ENCODE results near the gene MTHFD2.
A peak's percentile ranks its signal among the peaks of the same experiment; 100 is the strongest.

MTHFD2 gene

GRCh38 chr2:74232426-74232825 is 34.0 kb downstream of the MTHFD2 start:
- no peak overlapping the region for H3K9ac ChIP-seq (ENCODE audit: low read length)
- H3K27me3 ChIP-seq (replicated peaks; ENCODE audit: control insufficient read depth, insufficient read depth, low read length): no peaks in the 10 kb centered on the region
- no peaks in the 10 kb centered on the region for H3K4me1 ChIP-seq (ENCODE audit: control insufficient read depth, insufficient read depth, low read length)
- no peaks in the 10 kb centered on the region for H3K36me3 ChIP-seq (ENCODE audit: control insufficient read depth, insufficient read depth, low read length, severe bottlenecking)
- no peak overlapping the region for H3K4me3 ChIP-seq (ENCODE audit: low read length)
- no peak for DNase-seq (ENCODE audit: low read depth)
- H3K9me3 ChIP-seq (ENCODE audit: control insufficient read depth, low read length): no peaks in the 10 kb centered on the region

DNA sequence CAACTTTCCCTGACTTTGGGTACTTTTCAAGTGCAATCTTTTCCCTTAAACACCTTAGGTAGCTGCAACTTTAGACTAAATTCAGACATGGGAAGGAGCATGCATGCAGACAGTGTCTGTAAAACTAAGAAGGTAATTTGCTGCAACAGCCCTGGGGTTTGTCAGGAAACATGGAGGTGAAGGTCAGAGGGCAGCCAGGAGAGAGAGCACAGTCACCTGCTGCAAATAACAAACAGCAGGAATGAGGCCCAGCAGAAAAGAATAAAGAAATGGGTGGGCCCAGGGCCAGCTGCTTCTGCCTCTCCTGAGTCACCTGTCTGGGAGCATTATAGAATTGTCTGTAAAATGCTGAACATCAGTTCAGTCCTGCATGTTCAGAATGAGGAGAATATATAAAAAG is 35.2 kb downstream of the MTHFD2 start:
- H3K27me3 ChIP-seq (replicated peaks; ENCODE audit: control insufficient read depth, insufficient read depth, low read length): no peaks in the 10 kb centered on the region
- no peak for DNase-seq (ENCODE audit: low read depth)
- H3K9ac ChIP-seq (ENCODE audit: low read length): no peak overlapping the region
- no peaks in the 10 kb centered on the region for H3K9me3 ChIP-seq (ENCODE audit: control insufficient read depth, low read length)
- H3K4me1 ChIP-seq (ENCODE audit: control insufficient read depth, insufficient read depth, low read length): no peaks in the 10 kb centered on the region
- no peaks in the 10 kb centered on the region for H3K36me3 ChIP-seq (ENCODE audit: control insufficient read depth, insufficient read depth, low read length, severe bottlenecking)
- no peak overlapping the region for H3K4me3 ChIP-seq (ENCODE audit: low read length)

DNA sequence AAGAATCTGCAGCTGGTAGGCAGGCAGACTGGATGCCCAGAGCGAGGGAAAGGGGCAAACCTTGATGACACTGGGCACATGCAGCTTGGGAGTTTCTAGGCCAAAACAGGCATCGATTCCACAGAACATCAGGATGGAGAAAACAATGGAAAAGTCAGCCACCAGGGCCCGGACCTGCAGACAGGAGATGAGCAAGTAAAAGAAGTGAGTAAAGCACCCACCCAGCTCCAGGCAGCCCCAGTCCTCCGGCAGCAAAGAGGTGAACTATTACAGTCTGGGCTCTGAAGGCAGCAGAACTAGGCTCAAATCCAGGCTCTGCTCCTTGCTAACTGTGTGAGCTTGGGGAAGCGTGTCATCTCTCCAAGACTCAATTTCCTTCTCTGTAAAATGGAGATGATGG is 36.6 kb downstream of the MTHFD2 start:
- DNase-seq (ENCODE audit: low read depth): no peak
- Histone ChIP-seq H3K4me1 (ENCODE audit: control insufficient read depth, insufficient read depth, low read length) (no peaks in the 10 kb centered on the region), H3K36me3 (ENCODE audit: control insufficient read depth, insufficient read depth, low read length, severe bottlenecking) (no peaks in the 10 kb centered on the region), H3K27me3 (replicated peaks; ENCODE audit: control insufficient read depth, insufficient read depth, low read length) (no peaks in the 10 kb centered on the region), H3K9ac (ENCODE audit: low read length) (no peak overlapping the region), H3K4me3 (ENCODE audit: low read length) (no peak overlapping the region), H3K9me3 (ENCODE audit: control insufficient read depth, low read length) (peaks cover 5% of the 10 kb centered on the region)

DNA sequence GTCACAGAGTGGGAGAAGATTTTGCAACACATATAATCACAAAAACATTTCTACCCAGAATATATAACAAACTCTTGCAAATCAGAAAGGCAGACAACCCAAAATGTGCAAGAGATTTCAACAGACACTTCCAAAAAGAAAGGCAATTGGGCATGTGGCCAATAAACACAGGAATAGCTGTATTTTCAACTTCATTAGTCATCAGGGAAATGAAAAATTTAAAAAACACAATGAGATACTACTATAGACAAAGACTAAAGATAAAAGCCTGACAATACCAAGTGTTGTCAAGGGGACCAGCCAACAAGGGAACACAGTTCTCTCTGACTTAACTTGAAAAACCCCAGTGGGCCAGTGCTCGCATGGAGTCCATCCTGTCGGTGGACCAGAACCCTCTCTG is 40.5 kb downstream of the MTHFD2 start:
- H3K9me3 ChIP-seq (ENCODE audit: control insufficient read depth, low read length): peaks cover 5% of the 10 kb centered on the region
- H3K27me3 ChIP-seq (replicated peaks; ENCODE audit: control insufficient read depth, insufficient read depth, low read length): no peaks in the 10 kb centered on the region
- no peak overlapping the region for H3K4me3 ChIP-seq (ENCODE audit: low read length)
- peak; percentile 29 for DNase-seq (ENCODE audit: low read depth)
- H3K9ac ChIP-seq (ENCODE audit: low read length): no peak overlapping the region
- no peaks in the 10 kb centered on the region for H3K4me1 ChIP-seq (ENCODE audit: control insufficient read depth, insufficient read depth, low read length)
- no peaks in the 10 kb centered on the region for H3K36me3 ChIP-seq (ENCODE audit: control insufficient read depth, insufficient read depth, low read length, severe bottlenecking)

DNA sequence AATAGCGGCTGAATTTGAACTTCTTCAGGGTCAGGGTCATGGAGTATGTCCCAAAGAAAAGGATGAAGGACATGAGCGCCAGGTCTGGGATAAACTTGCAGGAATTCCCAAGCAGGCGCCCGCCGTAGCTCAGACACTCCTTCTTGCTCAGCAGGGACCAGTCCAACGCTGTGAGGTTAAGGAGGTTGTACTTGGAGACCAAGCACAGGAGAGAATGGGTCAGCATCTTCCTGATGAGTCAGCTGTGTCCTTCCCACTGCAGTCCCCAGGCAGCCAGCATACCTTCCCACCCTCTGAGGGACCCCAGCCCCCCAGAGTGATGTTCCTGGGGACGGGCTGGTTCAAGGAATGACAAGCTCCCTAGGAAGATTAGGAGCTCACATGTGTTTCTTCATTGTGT is 40.9 kb downstream of the MTHFD2 start:
- no peak overlapping the region for H3K4me3 ChIP-seq (ENCODE audit: low read length)
- DNase-seq (ENCODE audit: low read depth): no peak
- no peaks in the 10 kb centered on the region for H3K36me3 ChIP-seq (ENCODE audit: control insufficient read depth, insufficient read depth, low read length, severe bottlenecking)
- H3K9me3 ChIP-seq (ENCODE audit: control insufficient read depth, low read length): peaks cover 5% of the 10 kb centered on the region
- no peaks in the 10 kb centered on the region for H3K4me1 ChIP-seq (ENCODE audit: control insufficient read depth, insufficient read depth, low read length)
- no peak overlapping the region for H3K9ac ChIP-seq (ENCODE audit: low read length)
- H3K27me3 ChIP-seq (replicated peaks; ENCODE audit: control insufficient read depth, insufficient read depth, low read length): no peaks in the 10 kb centered on the region

DNA sequence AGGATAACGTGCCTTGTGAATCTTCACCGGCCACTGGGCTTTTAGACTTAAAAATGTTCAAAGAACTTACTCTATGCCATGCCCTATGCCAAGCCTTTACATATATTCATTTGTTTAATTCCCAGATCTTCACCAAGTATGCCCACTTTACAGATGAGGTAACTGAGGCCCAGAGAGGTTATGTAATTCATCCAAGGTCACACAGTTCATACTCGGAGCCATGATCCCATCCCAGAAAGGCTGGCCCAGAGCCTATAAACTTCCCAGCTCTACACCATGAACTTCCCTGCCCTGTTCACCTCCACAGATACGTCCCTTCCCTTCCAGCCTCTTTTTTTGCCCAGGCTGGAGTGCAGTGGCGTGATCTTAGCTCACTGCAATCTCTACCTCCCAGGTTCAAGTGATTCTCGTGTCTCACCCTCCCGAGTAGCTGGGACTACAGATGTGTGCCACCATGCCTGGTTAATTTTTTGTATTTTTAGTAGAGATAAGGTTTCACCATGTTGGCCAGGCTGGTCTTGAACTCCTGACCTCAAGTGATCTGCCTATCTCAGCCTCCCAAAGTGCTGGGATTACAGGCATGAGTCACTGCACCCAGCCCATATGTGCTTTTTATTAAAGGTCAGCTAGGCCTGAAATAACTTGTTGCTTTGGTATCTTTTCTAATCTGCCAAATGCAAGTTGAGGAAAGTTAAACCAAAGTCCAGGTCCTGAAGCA is 44.1 kb downstream of the MTHFD2 start:
- no peaks in the 10 kb centered on the region for H3K4me1 ChIP-seq (ENCODE audit: control insufficient read depth, insufficient read depth, low read length)
- H3K36me3 ChIP-seq (ENCODE audit: control insufficient read depth, insufficient read depth, low read length, severe bottlenecking): no peaks in the 10 kb centered on the region

DNA sequence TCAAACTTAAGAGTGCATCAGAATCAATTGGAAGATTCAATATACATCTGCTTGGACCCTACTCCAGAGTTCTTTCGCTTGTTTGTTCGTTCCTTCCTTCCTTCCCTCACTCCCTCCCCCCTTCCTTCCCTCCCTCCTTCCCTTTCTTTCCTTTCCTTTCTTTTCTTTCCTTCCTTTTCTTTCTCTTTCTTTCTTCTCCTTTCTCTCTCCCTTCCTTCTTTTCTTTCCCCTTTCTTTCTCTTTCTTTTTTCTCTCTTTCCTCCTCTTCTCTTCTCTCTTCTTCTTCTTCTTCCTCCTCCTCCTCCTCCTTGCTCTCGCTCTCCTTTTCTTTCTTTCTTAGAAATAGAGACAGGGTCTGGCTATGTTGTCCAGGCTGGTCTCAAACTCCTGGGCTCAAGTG is 45.9 kb downstream of the MTHFD2 start:
- no peaks in the 10 kb centered on the region for H3K27me3 ChIP-seq (replicated peaks; ENCODE audit: control insufficient read depth, insufficient read depth, low read length)
- H3K4me1 ChIP-seq (ENCODE audit: control insufficient read depth, insufficient read depth, low read length): no peaks in the 10 kb centered on the region
- DNase-seq (ENCODE audit: low read depth): no peak
- H3K9me3 ChIP-seq (ENCODE audit: control insufficient read depth, low read length): peaks cover 2% of the 10 kb centered on the region
- H3K4me3 ChIP-seq (ENCODE audit: low read length): no peak overlapping the region
- H3K36me3 ChIP-seq (ENCODE audit: control insufficient read depth, insufficient read depth, low read length, severe bottlenecking): no peaks in the 10 kb centered on the region
- no peak overlapping the region for H3K9ac ChIP-seq (ENCODE audit: low read length)

More for the DNA sequence above, 44.1 kb downstream of the MTHFD2 start:
- Histone ChIP-seq H3K9me3 (ENCODE audit: control insufficient read depth, low read length) (peaks cover 5% of the 10 kb centered on the region), H3K4me3 (ENCODE audit: low read length) (no peak overlapping the region), H3K9ac (ENCODE audit: low read length) (no peak overlapping the region), H3K27me3 (replicated peaks; ENCODE audit: control insufficient read depth, insufficient read depth, low read length) (no peaks in the 10 kb centered on the region)
- DNase-seq (ENCODE audit: low read depth): no peak

DNA sequence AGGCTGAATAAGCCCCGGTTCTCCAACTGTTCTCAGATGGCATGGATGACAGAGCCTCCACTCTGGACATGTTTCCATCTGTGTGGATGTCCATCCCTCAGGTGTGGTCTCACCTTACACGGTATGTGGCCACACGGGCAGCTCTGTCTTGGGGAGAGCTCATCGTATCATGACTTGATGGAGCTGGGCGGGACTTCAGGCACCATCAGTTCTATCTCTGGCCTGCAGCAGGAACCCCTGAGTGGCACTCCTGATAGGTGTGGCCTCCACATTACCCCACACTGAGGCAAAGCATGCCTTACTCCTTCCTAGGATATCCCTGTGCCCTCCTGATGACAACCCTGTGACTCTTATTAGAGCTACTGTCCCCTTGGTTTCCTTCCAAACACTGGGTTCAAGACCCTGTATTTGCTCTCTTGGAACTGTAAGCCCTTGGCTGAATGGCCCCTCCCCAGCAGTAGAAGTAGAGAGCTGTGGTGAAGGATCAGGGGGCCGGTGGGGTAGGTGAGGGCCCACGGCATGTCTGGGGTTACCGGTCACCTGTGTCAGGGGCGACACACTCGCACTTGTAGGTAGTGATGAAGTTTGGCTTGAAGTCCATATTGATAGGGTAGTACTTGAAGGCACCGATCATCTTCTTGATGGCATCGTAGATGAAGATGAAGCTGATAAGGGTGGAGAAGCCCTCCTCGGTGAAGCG is 48.2 kb downstream of the MTHFD2 start:
- Histone ChIP-seq H3K4me3 (ENCODE audit: low read length) (no peak overlapping the region), H3K27me3 (replicated peaks; ENCODE audit: control insufficient read depth, insufficient read depth, low read length) (no peaks in the 10 kb centered on the region), H3K9ac (ENCODE audit: low read length) (no peak overlapping the region), H3K4me1 (ENCODE audit: control insufficient read depth, insufficient read depth, low read length) (no peaks in the 10 kb centered on the region), H3K36me3 (ENCODE audit: control insufficient read depth, insufficient read depth, low read length, severe bottlenecking) (no peaks in the 10 kb centered on the region), H3K9me3 (ENCODE audit: control insufficient read depth, low read length) (no peaks in the 10 kb centered on the region)
- no peak for DNase-seq (ENCODE audit: low read depth)

- Histone ChIP-seq H3K9me3 (ENCODE audit: control insufficient read depth, low read length) (no peaks in the 10 kb centered on the region), H3K27me3 (replicated peaks; ENCODE audit: control insufficient read depth, insufficient read depth, low read length) (no peaks in the 10 kb centered on the region), H3K36me3 (ENCODE audit: control insufficient read depth, insufficient read depth, low read length, severe bottlenecking) (no peaks in the 10 kb centered on the region), H3K9ac (ENCODE audit: low read length) (no peak overlapping the region), H3K4me1 (ENCODE audit: control insufficient read depth, insufficient read depth, low read length) (peaks cover 17% of the 10 kb centered on the region), H3K4me3 (ENCODE audit: low read length) (no peak overlapping the region)
- DNase-seq (ENCODE audit: low read depth): no peak
Observed at GRCh38 chr2:74249406-74250122, 51.1 kb downstream of the MTHFD2 start.

DNA sequence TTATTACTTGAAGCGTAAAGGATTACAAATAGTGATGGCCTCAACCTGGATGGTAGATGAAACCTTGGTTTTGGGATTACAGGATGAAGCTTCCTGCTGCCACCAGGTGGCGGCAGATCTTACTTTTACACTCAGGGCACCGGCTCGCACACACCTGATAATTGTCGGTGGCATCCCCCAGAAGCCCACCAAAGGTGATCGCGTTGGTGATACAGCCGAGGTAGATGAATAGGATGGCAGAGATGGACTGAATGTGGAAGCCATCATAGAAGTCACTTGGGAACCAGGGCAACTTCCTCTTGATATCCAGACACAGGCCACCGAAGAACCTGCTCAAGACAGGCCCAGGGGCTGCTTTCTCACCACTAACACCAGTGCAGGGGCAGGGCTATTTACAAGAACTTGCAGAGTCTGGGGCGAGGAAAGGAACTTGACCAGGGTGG is 51.8 kb downstream of the MTHFD2 start:
- DNase-seq (ENCODE audit: low read depth): peak; percentile 73
- H3K4me1 ChIP-seq (ENCODE audit: control insufficient read depth, insufficient read depth, low read length): peaks cover 18% of the 10 kb centered on the region
- H3K36me3 ChIP-seq (ENCODE audit: control insufficient read depth, insufficient read depth, low read length, severe bottlenecking): no peaks in the 10 kb centered on the region
- no peaks in the 10 kb centered on the region for H3K27me3 ChIP-seq (replicated peaks; ENCODE audit: control insufficient read depth, insufficient read depth, low read length)
- no peak overlapping the region for H3K4me3 ChIP-seq (ENCODE audit: low read length)
- no peaks in the 10 kb centered on the region for H3K9me3 ChIP-seq (ENCODE audit: control insufficient read depth, low read length)
- H3K9ac ChIP-seq (ENCODE audit: low read length): no peak overlapping the region

DNA sequence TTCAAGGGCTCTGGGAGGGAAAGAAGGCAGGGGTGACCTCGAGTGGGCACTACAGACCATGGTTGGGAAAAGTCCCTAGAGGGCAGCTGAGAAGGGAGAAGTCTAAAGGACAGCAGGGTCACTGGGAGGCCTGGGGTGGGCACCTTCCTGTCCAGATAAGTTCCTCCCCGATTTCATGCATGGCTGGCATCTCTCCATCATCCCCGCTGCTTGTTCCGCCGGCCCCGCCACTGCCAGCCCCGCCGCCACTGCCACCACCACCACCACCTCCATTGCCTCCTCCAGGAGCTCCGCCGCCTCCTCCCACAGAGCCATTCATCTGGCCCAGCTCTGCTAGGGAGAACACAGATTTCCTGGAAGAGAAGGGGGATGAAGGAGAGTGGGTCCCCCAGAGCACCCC is 53.6 kb downstream of the MTHFD2 start:
- Histone ChIP-seq H3K9ac (ENCODE audit: low read length) (no peak overlapping the region), H3K9me3 (ENCODE audit: control insufficient read depth, low read length) (no peaks in the 10 kb centered on the region), H3K4me3 (ENCODE audit: low read length) (no peak overlapping the region), H3K27me3 (replicated peaks; ENCODE audit: control insufficient read depth, insufficient read depth, low read length) (no peaks in the 10 kb centered on the region), H3K4me1 (ENCODE audit: control insufficient read depth, insufficient read depth, low read length) (peaks cover 18% of the 10 kb centered on the region), H3K36me3 (ENCODE audit: control insufficient read depth, insufficient read depth, low read length, severe bottlenecking) (no peaks in the 10 kb centered on the region)
- DNase-seq (ENCODE audit: low read depth): no peak

Measured in adipocyte (in vitro differentiated cells).